Measurements from ENCODE around the gene NUDT17.
A peak's percentile ranks its signal among the peaks of the same experiment; 100 is the strongest.

Gene NUDT17

DNA sequence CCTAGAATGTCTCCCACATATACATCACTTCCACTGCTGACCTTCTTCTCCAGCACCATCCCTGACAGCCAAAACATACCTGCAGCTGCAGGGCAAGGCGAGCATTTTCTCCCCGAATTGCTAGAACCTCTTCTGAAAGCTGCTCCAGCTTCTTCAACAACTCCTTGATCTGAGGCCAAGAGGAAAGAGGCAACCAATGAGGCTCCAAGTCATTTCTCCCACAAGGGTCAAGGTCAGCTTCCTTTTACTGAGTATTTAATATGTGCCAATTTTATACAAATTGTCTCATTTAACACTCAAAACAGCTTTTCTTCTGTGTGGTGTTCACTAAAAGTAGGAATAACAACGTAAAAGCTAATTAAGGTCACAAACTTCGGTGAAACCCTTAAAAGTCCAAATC is 22.8 kb downstream of the NUDT17 start:
- Mint-ChIP-seq H3K36me3 (no peaks in the 10 kb centered on the region), H3K27me3 (peaks cover 29% of the 10 kb centered on the region), H3K4me1 (peaks cover 18% of the 10 kb centered on the region), H3K27ac (no peak overlapping the region), H3K9me3 (no peaks in the 10 kb centered on the region), H3K4me3 (no peak overlapping the region)
- ATAC-seq: no peak

DNA sequence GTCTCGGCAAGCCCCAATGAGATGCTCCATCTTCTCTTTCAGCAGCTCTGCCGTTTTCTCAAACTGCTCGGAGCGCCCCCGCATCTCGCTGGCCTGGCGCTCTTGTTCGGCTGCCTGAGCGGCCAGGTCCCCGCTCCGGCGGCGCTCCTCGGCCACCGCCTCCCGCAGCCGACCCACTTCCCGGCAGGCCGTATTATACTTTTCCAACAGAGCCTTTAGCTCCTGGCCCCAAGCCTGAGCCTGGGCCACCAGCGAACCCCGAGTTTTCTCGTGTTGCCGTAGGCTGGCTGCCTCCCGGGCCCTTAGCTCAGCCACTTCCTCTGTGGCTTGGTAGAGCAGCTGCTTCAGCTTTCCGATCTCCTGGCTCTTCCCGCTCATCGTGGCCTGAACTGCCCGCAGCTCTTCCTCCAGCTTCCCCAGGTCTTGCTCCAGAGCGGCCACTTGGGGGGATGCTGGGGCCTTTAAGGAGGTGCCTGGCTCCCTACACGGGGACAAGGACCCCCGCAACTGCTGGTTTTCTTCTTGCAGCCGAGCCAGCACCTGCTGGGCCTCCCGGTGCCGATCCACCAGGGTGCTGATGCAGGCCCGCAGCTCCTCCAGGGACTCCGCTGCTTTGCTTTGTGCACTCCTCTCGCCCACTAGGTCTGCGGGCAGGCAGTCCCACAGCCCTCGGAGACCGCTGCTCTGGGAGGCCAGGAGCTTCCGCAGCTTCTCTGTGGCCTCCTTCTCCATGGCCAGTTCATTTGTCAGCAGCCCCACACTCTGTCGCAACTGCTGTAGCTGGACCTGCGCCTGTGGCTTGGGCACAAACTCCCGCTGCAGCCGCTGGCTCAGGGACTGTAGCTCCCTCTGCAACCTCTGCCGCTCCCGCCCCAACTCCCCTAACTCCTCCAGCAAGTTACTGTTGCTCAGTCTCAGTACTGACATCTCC is 26.8 kb downstream of the NUDT17 start:
- Mint-ChIP-seq H3K9me3 (no peaks in the 10 kb centered on the region), H3K36me3 (no peaks in the 10 kb centered on the region), H3K27ac (peak overlapping the region; percentile 87), H3K27me3 (peaks cover 32% of the 10 kb centered on the region), H3K4me3 (peak overlapping the region; percentile 79), H3K4me1 (peaks cover 18% of the 10 kb centered on the region)
- ATAC-seq: peak; percentile 86

DNA sequence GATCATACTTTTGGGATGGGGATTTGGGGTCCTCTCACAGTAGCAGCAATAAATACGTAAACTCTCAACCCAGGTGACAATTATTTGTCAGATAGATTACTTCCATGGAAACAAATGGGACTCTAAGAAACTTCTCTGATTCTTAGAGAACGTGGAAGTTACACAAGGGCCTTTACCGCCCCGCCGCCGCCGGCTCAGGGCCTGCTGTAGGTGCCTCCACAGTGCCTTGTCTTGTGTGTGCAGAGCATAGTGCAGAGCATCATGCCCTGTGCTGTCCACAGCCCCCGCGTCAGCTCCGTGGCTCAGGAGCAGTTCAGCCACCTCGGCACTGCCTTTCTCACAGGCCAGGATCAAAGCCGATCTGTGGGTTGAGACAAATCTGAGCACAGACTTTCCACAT is 29.2 kb downstream of the NUDT17 start:
- Mint-ChIP-seq H3K27ac (no peak overlapping the region), H3K27me3 (peaks cover 40% of the 10 kb centered on the region)
- ATAC-seq: no peak

DNA sequence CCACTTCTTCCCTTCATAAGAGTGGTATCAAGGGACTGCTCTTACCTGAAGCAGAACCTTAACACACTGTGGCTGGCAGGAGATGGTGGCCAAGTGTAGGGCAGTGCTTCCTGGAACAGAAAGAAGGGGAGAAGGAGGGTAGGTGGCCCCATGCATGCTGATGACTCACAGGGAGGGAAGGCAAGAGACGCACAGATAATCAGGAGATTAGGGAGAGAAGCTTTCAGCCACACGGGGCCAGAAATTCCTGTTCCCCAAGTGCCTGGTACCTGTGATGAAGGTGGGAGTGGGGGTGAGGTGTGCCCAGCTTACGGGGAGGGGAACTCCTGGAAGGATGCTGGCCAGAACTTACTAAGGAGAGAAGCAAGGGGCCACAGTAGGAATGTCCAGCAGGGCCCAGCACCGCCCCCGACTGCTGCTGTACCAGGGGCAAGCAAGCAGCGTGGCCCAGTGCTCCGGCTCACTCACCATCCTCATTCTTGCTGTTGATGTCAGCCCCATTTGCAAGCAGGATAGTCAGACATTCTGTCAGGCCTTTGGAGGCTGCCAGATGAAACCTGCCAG is 32.6 kb downstream of the NUDT17 start:
- ATAC-seq: no peak
- no peak overlapping the region for H3K27ac Mint-ChIP-seq
- H3K27me3 Mint-ChIP-seq: peaks cover 24% of the 10 kb centered on the region
- H3K4me1 Mint-ChIP-seq: peaks cover 1% of the 10 kb centered on the region
- no peak overlapping the region for H3K4me3 Mint-ChIP-seq
- H3K36me3 Mint-ChIP-seq: no peaks in the 10 kb centered on the region
- H3K9me3 Mint-ChIP-seq: no peaks in the 10 kb centered on the region

More for the DNA sequence above, 29.2 kb downstream of the NUDT17 start:
- peaks cover 18% of the 10 kb centered on the region for H3K4me1 Mint-ChIP-seq
- no peaks in the 10 kb centered on the region for H3K36me3 Mint-ChIP-seq
- H3K9me3 Mint-ChIP-seq: no peaks in the 10 kb centered on the region
- H3K4me3 Mint-ChIP-seq: no peak overlapping the region

DNA sequence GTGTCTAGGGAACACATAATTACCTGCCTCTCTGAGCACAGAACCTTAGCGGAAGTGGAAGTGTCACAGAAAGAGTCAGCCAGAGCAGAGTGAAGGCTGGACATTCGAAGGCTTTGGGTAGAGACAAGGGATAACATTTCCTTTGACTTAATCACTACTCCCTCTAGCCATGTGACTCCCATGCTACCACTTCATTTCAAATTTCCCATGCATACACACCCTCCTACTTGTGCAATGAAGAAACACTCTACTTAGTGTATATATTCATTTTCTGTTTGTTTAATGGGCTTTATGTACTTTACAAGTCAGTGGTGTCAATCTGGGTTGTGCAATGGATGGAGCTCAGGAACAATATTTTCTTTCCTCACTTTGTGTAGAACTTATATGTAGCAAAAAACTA is 33.3 kb downstream of the NUDT17 start:
- no peaks in the 10 kb centered on the region for H3K4me1 Mint-ChIP-seq
- H3K4me3 Mint-ChIP-seq: no peak overlapping the region
- H3K36me3 Mint-ChIP-seq: no peaks in the 10 kb centered on the region
- H3K27me3 Mint-ChIP-seq: peaks cover 26% of the 10 kb centered on the region
- no peaks in the 10 kb centered on the region for H3K9me3 Mint-ChIP-seq
- no peak overlapping the region for H3K27ac Mint-ChIP-seq
- no peak for ATAC-seq

DNA sequence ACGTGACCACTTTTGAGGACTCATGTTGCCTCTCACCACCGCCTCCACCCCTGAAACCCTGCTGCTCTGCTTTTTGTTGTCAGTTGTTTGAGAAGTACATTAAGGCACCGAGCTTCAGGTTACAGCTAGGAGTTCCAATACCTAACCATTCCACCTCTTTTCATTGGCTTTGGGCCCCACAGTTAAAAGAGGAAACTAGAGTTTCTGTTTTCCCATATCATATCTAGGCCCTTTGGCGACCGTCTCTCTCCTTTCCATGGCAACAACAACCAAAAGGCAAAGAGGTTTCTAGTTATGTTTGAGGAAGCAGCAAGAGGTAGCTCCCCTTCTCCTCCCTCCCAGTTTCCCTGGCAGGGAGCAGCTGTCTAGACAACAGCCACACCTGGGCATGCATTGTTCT is 34.3 kb downstream of the NUDT17 start:
- ATAC-seq: no peak
- Mint-ChIP-seq H3K27me3 (peaks cover 33% of the 10 kb centered on the region), H3K36me3 (no peaks in the 10 kb centered on the region), H3K9me3 (no peaks in the 10 kb centered on the region), H3K27ac (no peak overlapping the region), H3K4me3 (no peak overlapping the region), H3K4me1 (peaks cover 4% of the 10 kb centered on the region)

DNA sequence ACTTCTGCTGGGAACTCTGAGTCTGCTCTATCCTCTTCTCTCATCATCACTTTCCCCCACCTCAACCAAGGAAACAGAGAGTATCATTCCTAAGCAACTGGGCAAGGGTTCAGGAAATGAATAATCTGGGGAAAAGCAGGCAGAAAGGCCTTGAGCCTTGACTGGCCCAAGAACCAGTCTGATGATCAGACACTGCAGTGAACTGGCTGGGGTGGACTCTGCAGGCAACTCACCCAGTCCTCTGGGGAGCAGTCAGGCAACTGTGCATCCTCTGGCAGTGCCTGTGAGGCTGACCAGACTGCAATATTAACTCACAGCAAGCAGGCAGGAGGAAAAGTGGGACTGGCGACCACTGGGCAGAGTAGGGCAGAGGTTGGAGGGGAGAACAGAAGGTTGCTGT is 39.2 kb downstream of the NUDT17 start:
- Mint-ChIP-seq H3K27ac (no peak overlapping the region), H3K4me1 (peaks cover 15% of the 10 kb centered on the region), H3K27me3 (peaks cover 24% of the 10 kb centered on the region), H3K36me3 (no peaks in the 10 kb centered on the region), H3K9me3 (no peaks in the 10 kb centered on the region), H3K4me3 (peak overlapping the region; percentile 83)
- ATAC-seq: no peak

DNA sequence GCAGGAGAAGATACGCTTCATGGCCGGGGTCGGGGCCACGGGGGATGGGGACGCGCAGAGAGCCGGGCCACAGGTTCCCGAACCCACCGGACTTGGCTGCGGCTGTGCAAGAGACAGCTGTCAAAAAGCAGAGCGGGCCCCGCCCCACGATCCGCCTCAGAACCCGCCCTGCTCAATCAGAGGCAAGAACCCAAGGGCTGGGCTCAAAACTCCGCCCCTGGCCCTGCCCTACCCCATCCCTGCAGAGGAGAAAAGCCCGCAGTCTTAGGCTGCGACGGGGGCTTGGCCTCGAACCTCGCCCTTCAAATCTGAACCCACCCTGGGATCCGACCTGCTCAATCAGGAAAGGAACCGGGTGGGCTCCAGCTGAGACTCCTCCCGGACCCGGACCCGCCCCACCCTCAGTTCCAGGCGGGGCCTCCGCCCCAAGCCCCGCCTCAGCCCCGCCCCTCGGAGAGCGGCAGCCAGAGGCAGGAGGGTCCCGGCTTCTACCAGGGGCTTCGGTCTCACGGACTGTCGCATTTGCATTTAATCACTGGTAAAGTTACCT is 40.4 kb downstream of the NUDT17 start, which contains the start of gene ANKRD35:
Gene ANKRD35, minus strand, starts transcription at position 129 of the 550 bp plus-strand sequence. Its CDS starts 108 bp downstream, at position 21.
- H3K36me3 Mint-ChIP-seq: no peaks in the 10 kb centered on the region
- H3K9me3 Mint-ChIP-seq: no peaks in the 10 kb centered on the region
- no peak within 1 kb of the TSS for H3K27ac Mint-ChIP-seq
- peak; percentile 99 for ATAC-seq
- H3K27me3 Mint-ChIP-seq: peaks cover 24% of the 10 kb centered on the region
- peaks cover 15% of the 10 kb centered on the region for H3K4me1 Mint-ChIP-seq
- H3K4me3 Mint-ChIP-seq: peak within 1 kb of the TSS; percentile 83

DNA sequence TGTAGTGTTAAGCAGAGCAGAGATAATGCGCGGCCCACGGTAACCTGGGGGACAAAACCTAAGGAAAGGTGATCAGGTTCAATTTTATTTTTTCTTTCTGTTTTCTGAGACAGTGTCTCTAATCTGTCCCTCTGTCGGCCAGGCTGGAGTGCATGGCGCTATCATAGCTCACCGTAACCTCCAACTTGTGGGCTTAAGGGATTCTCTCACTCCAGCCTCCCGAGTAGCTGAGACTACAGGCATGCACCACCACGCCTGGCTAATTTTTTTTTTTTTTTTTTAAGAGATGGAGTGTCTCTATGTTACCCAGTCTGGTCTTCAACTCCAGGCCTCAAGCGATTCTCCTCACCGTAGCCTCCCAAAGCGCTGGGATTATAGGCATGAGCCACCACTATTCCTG is 41.0 kb downstream of the NUDT17 start:
- Mint-ChIP-seq H3K9me3 (no peaks in the 10 kb centered on the region), H3K4me1 (peaks cover 15% of the 10 kb centered on the region), H3K36me3 (no peaks in the 10 kb centered on the region), H3K27ac (no peak overlapping the region), H3K27me3 (peaks cover 24% of the 10 kb centered on the region), H3K4me3 (peak overlapping the region; percentile 83)
- ATAC-seq: no peak

DNA sequence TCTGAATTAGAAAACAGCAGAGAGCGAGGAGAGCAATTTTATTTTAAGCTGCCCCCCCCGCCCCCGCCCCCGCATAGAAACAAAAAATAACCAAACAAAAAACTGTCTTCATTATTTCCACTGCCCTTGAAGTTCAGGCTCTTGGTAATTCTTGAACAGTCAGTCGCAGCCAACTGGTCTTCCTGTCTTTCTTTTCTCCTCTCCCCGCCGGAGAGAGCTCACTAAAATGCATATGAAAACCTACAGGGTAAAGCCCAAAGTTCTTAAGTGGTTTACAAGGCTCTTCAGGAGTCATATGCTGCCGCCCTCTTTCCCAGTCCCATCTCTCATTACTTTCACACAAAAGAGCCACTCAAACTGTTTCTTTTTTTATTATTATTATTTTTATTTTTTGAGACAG is 41.4 kb downstream of the NUDT17 start:
- no peaks in the 10 kb centered on the region for H3K36me3 Mint-ChIP-seq

DNA sequence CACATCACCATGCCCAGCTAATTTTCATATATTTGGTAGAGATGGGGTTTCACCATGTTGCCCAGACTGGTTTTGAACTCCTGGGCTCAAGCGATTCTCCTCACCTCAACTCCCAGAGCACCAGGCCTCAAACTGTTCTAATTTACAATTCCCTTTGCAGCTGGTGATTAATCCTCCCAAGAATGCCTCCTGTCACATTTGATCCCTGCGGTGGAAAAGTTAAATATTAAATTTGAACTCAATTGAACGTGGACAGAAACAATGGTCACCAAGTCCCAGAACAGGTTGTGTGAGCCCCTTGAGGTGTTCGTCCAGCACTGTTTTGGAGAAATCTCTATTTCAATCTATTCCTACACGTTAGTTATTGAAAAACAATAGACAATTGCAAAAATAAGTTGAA is 42.2 kb downstream of the NUDT17 start:
- peaks cover 24% of the 10 kb centered on the region for H3K27me3 Mint-ChIP-seq
- H3K36me3 Mint-ChIP-seq: no peaks in the 10 kb centered on the region
- H3K4me1 Mint-ChIP-seq: peaks cover 15% of the 10 kb centered on the region
- no peak overlapping the region for H3K4me3 Mint-ChIP-seq
- ATAC-seq: no peak
- no peaks in the 10 kb centered on the region for H3K9me3 Mint-ChIP-seq
- H3K27ac Mint-ChIP-seq: no peak overlapping the region

More for the DNA sequence above, 41.4 kb downstream of the NUDT17 start:
- ATAC-seq: no peak
- H3K27ac Mint-ChIP-seq: no peak overlapping the region
- peaks cover 24% of the 10 kb centered on the region for H3K27me3 Mint-ChIP-seq
- no peaks in the 10 kb centered on the region for H3K9me3 Mint-ChIP-seq
- peaks cover 15% of the 10 kb centered on the region for H3K4me1 Mint-ChIP-seq
- H3K4me3 Mint-ChIP-seq: peak overlapping the region; percentile 83

DNA sequence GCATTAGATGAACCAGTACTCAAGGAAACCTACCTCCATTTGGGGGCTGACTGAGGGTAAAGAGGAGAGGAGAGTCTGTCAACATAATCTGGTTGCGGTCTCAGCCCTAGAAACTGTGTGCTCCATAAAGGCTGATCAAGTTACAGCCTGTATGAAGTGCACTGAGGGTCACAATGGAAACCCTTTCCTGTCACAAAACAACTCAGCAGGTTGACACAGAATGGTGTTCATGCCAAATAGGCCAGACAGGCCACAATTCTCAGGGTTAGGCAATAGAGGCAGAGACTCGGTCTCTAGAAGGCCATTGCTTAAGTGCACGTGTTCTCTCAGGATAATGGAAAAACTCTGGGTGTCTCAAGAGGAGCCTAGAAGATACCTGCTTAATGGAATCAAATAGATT is 44.3 kb downstream of the NUDT17 start:
- H3K27ac Mint-ChIP-seq: no peak overlapping the region
- H3K4me3 Mint-ChIP-seq: no peak overlapping the region
- no peaks in the 10 kb centered on the region for H3K9me3 Mint-ChIP-seq
- H3K36me3 Mint-ChIP-seq: no peaks in the 10 kb centered on the region
- no peak for ATAC-seq
- peaks cover 11% of the 10 kb centered on the region for H3K27me3 Mint-ChIP-seq
- H3K4me1 Mint-ChIP-seq: peaks cover 12% of the 10 kb centered on the region

DNA sequence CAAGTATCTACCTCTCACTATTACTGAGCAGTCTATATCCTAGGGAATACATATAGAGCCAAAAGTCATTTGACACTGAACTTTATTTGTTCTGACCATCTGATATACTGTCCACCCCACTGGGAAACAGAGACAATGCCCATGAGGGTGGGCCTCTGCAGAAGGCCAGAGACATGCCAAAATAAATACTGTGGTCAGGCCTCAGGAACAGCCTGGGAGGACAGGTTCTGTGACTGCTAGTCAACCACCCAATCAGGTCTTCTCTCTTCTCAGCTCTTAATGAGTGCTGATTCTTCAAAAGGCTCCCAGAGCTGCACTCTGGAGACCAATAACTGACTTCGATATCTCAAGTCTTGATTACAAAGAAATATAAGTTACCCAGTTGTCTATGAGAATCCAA is 45.7 kb downstream of the NUDT17 start:
- H3K27me3 Mint-ChIP-seq: no peaks in the 10 kb centered on the region
- no peak overlapping the region for H3K4me3 Mint-ChIP-seq
- no peaks in the 10 kb centered on the region for H3K4me1 Mint-ChIP-seq
- H3K27ac Mint-ChIP-seq: no peak overlapping the region
- H3K36me3 Mint-ChIP-seq: no peaks in the 10 kb centered on the region
- ATAC-seq: no peak
- H3K9me3 Mint-ChIP-seq: no peaks in the 10 kb centered on the region

DNA sequence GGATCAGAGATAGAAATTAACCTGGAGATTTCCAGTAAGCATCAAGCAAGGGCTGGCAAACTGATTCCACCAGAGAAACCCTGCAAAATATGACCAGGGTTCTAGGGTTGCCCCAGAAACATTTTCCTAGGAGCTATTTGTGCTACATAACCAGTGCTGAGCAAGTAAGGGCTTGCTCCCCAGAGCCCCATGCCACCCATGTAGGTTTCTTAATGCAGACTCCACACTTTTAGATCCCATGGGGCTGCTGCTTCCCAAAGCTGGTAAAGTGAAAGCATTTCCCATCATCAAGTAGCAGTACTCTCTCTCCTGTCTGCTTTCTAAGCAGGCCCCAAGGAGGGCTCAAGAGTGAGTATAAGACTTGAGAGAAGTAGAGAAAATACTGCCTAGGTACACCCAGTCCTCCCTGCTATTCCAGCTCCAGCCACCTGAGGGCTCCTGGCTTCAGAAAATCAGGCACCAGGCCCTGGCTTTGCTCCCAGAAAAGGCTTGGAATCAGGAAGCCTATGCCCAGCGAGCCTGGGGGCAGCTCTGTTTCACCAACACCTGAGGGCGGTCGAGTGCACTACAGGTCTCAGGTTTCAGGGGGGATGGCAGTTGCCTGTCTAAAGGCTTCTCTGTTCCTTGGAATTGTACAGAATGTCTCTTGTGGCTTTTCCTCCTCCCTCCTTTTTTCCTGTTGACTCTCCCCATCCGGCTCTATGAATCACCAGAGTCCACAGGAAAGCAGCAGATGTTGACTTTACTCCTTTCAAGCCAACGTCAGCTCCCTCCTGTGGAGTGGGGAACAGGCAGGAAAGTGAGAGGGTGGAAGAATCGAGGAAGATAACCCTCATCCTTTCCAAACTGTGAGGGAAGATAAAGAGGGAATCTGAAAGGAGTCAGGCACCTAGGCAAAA is 46.4 kb downstream of the NUDT17 start:
- H3K4me3 Mint-ChIP-seq: no peak overlapping the region
- H3K27ac Mint-ChIP-seq: no peak overlapping the region
- no peaks in the 10 kb centered on the region for H3K9me3 Mint-ChIP-seq
- no peaks in the 10 kb centered on the region for H3K4me1 Mint-ChIP-seq
- H3K27me3 Mint-ChIP-seq: no peaks in the 10 kb centered on the region
- ATAC-seq: peak; percentile 53
- peaks cover under 1% of the 10 kb centered on the region for H3K36me3 Mint-ChIP-seq
